DMS79 (cell line): ENCODE results near the gene TCTN2.

ENCODE experiments used
- DNase-seq: peaks from one replicate; lab custom pipeline; 2025; lab: John Stamatoyannopoulos, UW

TCTN2 gene

DNA sequence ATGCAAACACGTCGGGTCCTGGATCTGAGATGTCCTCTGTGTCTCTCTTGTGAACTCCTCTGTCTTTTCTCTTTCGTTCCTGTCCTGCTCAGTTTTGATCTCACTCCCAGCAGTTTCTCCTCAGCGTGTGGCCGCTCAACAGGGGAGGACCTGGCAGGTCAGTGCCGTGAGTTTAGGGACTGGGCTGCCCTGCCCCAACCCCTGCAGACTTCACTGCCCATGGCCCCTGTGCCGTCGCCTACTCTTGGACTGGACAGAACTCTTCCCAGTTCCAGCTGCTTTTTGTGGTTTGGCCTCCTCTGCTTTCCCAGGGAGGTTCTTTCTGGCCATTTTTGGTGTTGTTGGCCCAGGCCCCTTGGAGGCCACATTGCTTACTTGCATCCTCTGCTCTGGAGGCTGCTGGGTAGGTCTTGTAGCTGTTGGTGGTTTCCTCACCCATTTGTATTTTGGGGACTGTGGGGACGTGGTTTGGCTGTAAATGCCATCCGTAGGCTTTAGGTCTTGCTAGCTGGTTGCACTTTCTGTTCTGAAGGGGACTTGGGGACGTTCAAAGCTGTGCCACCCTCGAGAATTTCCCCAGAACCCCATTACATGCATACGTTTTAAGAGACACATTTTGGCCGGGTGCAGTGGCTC lies 71.1 kb downstream of the TCTN2 start:
- DNase-seq = no peak

DNA sequence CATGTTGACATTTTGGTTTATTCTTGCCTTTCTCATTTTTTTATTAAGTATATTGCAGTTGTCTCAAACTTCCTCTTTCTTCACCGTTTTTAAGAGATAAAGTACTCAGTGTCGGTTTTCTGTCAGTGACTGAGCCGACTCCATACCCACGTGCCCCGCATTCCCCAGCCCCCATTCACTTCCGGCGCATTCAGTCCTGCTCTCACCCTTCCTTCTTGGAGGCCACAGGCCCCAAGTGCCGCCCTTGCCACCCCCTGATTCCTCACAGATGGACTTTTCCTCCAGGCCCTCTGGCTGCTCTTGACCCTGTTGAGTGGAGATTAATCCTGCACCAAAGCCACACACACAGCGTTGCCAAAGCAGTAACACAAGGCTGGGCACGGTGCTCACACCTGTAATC lies 72.1 kb downstream of the TCTN2 start:
- no peak for DNase-seq

DNA sequence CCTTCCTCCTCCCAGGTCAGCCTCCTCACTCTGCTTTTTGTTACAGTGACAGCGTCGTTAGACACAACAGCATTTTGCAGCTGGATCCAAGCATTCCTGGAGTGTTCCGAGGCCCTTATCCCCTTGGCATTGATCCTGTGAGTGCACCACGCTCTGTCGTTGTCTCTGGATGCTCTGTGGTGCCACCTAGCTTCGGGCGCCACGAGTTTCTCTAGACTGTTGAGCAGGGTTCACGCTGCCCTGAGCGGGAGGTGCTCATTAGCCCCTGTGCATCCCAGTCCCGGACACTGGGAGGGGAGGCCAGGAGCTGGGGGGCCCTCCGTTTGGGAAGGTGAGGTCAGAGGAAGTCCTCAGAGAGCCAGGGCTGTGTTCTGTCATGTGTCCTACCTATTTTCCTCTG lies 73.9 kb downstream of the TCTN2 start:
- DNase-seq = no peak

DNA sequence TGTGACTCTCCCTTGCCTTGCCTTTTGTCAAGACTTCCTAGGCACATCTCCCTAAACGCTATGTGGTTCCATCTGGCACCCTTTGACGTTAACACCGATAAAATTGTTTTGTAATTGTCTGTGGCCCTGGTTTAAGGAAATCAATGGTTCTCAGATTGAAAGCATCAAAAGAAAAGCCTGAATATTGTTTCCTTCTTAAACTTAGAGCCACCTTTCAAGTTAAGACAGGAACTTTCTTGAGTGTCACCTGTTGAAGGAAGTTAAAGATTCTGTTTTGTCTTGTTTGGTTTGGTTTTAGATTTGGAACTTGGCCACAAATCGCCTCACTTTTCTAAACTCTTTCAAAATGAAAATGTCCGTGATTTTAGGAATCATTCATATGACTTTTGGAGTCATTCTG lies 76.4 kb downstream of the TCTN2 start:
- no peak for DNase-seq

DNA sequence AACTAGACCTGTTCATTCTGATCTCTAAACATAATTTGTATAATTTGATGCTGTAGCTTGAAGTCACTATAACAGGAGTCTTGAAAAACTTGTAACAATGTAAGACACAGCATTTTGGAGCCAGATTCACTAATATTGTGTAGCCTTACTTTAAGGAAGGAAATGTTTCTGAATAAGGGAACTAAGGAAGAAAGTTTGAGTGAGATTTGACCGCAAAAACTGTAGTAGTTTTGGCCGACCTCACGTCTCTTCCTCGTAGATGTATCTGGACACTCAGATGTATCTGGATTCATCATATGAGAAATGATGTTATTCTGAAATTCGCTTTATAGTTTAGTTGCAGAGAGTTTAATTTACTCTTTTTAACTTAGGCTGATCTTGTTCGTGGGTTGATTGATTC lies 77.2 kb downstream of the TCTN2 start:
- DNase-seq = no peak

DNA sequence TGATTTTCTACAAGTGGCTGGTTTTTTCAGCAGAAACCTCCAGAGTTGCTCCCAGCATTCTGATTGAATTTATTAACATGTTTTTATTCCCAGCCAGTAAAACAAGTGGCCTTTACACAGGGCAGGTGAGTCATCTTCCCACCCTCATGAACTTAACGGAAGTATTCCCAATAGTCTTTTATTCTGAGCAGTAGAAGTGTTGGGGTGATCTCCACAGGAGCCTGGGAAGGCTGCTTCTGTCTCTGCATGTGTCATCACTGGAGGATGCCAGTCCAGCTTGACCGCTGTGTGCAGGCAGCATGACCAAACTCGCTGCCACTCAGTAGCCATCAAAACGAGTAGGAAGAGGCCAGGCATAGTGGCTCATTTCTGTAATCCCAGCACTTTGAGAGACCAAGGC lies 77.7 kb downstream of the TCTN2 start:
- no peak for DNase-seq

DNA sequence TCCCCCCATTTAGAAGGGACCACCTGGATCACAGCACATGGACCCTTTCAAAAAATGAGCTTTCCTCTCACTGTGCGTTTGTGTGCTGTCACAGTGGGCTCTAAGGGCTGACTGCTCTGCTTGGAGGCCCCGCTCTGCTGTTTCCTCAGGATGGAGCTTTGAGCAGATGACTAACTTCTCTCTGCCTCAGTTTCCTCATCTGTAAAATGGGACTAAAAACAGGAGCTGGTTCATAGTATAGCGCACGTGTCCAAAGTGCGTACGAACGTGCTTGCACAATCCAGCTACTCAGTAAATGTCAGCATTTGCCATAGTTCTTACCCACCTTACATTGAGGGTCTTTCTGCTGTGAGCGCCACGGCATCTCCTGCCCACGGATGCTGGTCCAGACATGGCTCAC lies 78.4 kb downstream of the TCTN2 start:
- DNase-seq = no peak

DNA sequence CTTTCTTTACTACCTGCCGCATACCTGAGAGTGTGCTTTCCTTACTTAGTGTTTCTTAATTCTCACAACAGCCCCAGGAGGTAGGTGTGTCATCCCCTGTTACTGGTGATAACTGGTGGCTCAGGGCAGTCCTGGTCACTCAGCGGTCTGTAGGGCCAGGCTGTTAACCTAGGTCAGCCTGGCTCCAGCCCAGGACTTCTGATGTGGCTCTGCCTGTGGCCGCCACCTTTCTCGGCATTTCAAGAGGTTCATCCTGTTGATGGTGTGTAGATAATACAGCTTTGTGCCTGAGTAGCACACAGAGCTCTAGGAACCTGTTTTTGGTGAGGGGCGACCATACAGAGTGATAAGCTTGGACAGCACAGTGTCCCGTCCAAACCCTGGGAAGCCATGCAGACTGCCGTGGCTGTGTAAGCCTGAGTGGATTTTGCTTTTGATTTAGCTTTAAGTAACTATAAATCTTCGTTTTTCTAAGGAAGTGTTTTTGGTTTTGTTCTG lies 79.3 kb downstream of the TCTN2 start:
- no peak for DNase-seq

DNA sequence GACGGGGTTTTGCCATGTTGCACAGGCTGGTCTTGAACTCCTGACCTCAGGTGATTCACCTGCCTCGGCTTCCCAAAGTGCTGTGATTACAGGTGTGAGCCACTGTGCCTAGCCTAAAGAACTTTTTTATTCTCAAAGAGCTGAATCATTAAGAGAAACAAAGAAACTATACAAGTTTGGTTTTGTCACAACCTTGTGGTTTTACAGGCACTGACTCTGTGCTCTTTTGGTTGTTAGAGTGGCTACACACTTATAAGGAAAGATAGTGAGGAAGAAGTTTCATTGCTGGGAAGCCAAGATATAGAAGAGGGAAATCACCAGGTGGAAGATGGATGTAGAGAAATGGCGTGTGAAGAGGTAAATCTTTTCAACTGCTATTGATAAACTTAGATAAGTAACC lies 81.1 kb downstream of the TCTN2 start:
- no peak for DNase-seq

DNA sequence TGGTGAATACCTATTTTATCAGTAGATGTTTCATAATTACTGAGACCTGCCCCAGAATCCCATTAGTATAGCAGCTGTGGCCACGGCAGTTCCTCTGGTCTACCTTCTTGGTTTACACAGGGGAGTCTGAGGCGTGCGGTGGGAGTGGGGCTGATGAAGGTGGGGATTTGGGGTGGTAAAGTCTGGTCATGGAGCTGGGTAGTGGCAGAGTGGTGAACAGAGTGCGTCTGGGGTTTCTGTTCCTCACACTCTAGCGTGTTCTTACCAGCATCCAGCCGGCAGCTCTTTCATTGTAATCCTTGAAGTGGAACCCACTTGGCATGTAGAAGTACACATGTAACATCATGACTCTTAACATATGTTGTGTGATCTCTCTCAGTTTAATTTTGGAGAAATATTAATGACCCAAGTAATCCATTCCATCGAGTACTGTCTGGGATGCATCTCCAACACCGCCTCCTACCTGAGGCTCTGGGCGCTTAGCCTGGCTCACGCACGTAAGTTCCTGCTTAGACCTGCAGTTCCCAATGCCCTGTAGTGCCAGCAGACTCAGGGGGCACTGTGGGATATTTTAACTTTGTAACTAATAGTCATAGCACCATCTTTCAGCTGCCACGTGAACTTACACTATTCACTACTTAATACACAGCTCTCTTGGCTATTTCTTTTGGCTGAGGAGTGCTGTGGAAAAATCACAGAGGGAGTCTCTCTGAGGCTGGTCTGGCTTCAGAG lies 83.3 kb downstream of the TCTN2 start:
- no peak for DNase-seq

DNA sequence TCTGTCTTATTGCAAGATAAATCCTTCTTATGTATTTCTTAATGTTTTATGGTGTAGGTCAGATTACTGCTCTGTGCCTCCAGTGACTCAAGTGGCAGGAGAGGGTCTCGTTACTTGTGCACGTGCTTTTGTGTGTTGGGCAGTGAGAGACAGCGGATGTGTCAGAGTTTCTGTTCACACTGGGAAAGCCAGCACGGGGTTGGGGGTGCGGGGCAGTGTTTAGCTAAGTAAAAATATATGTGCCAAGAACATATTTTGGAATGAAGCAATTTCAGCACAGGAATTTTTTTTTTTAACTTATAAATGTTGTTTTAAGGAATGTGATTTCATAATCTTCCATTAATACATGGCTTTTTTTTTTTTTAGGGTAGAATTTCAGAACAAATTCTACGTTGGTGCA lies 86.6 kb downstream of the TCTN2 start:
- DNase-seq = no peak
